Kidney glomerular epithelial cell (primary cell): Measurements from ENCODE around the gene SPATA13.
"Not testable (repeated sequence)": the region's sequence is repeated elsewhere in the genome, so short reads cannot be mapped to it uniquely, and the experiment has no call there.

Source experiments
- DNase-seq: peaks from one replicate; lab custom pipeline; 2025; lab: John Stamatoyannopoulos, UW

The SPATA13 gene

GRCh38 chr13:24280720-24281119 is 120.2 kb downstream of the SPATA13 start:
- DNase-seq = no peak

- no peak for DNase-seq
Observed at GRCh38 chr13:24281188-24282008, 120.9 kb downstream of the SPATA13 start.

GRCh38 chr13:24282256-24282655 is 121.7 kb downstream of the SPATA13 start:
- no peak for DNase-seq

GRCh38 chr13:24284889-24285565 is 124.5 kb downstream of the SPATA13 start:
- peak; percentile 58 for DNase-seq

GRCh38 chr13:24286624-24287023 is 126.1 kb downstream of the SPATA13 start:
- no peak for DNase-seq

GRCh38 chr13:24287748-24288287 is 127.3 kb downstream of the SPATA13 start:
- no peak for DNase-seq

- no peak for DNase-seq
Observed at GRCh38 chr13:24288870-24289269, 128.3 kb downstream of the SPATA13 start.

GRCh38 chr13:24290280-24290932 is 129.9 kb downstream of the SPATA13 start:
- no peak for DNase-seq

- DNase-seq = no peak
Observed at GRCh38 chr13:24292481-24292880, 132.0 kb downstream of the SPATA13 start.

- DNase-seq = no peak
Observed at GRCh38 chr13:24293746-24294145, 133.2 kb downstream of the SPATA13 start.

- DNase-seq = no peak
Observed at GRCh38 chr13:24299488-24300114, 139.1 kb downstream of the SPATA13 start.

- no peak for DNase-seq
Observed at GRCh38 chr13:24301434-24301833, 140.9 kb downstream of the SPATA13 start.

- no peak for DNase-seq
Observed at GRCh38 chr13:24301911-24302310, 141.4 kb downstream of the SPATA13 start.

- DNase-seq = no peak
Observed at GRCh38 chr13:24304620-24305019, 144.1 kb downstream of the SPATA13 start.

- peak; percentile 28 for DNase-seq
Observed at GRCh38 chr13:24306632-24307031, 146.1 kb downstream of the SPATA13 start.

- no peak for DNase-seq
Observed at GRCh38 chr13:24307211-24308067, 146.9 kb downstream of the SPATA13 start.

GRCh38 chr13:24308068-24308445 is 147.5 kb downstream of the SPATA13 start:
- DNase-seq = no peak

GRCh38 chr13:24308488-24309020 is 148.0 kb downstream of the SPATA13 start:
- DNase-seq = no peak

- DNase-seq = not testable (repeated sequence)
Observed at GRCh38 chr13:24309300-24309699, 148.8 kb downstream of the SPATA13 start, which contains the start of gene C1QTNF9. Gene C1QTNF9, plus strand, starts transcription at chr13:24309580. Its CDS starts 6,424 bp downstream, at chr13:24316004.

GRCh38 chr13:24313439-24313838 is 152.9 kb downstream of the SPATA13 start:
- no peak for DNase-seq

GRCh38 chr13:24317835-24318234 is 157.3 kb downstream of the SPATA13 start:
- not testable (repeated sequence) for DNase-seq
